GM12878 (cell line): ENCODE data around the gene FBXL17. TPM values are rescaled to one million over a fixed set of nuclear protein-coding genes. Genes with fewer than 3 reads are reported as not detected.

Source experiments
- ATF7 ChIP-seq: fragments of 450-650 bp; IDR thresholded peaks from 2 replicates; pipeline ENCODE4 v1.6.1; 2016; ENCODE audit warnings: low read depth, mild to moderate bottlenecking
- CBX5 ChIP-seq: sonication (generic); IDR thresholded peaks from 2 replicates; pipeline ENCODE4 v1.6.1; 2016; ENCODE audit warnings: low read depth, moderate library complexity, mild to moderate bottlenecking, inconsistent platforms
- ESRRA ChIP-seq: IDR thresholded peaks from 2 replicates; pipeline ENCODE4 v1.6.1; 2012; ENCODE audit warnings: mild to moderate bottlenecking, low read length, improper control_type of control experiment
- HDAC2 ChIP-seq: fragments of 200-600 bp; sonication (generic); IDR thresholded peaks from 2 replicates; pipeline ENCODE4 v1.6.1; 2017
- KLF5 ChIP-seq: fragments of 450-650 bp; IDR thresholded peaks from 2 replicates; pipeline ENCODE4 v1.6.1; 2014; ENCODE audit warnings: mild to moderate bottlenecking; ENCODE audit not compliant: partially characterized antibody
- NFYB ChIP-seq: IDR thresholded peaks from 2 replicates; pipeline ENCODE4 v1.6.1; 2011; ENCODE audit warnings: low read depth, mild to moderate bottlenecking, low read length, improper control_type of control experiment, moderate library complexity; ENCODE audit not compliant: insufficient read depth
- RCOR1 ChIP-seq: conservative IDR thresholded peaks from 2 replicates; pipeline ENCODE4 v1.6.1; 2012; ENCODE audit warnings: low read depth, low read length, improper control_type of control experiment
- SREBF1 ChIP-seq: IDR thresholded peaks from 2 replicates; pipeline ENCODE4 v1.6.1; 2012; ENCODE audit warnings: mild to moderate bottlenecking, low read length
- ZZZ3 ChIP-seq: IDR thresholded peaks from 2 replicates; pipeline ENCODE4 v1.6.1; 2011; ENCODE audit warnings: low read depth; ENCODE audit not compliant: control insufficient read depth, insufficient read length
- polyA plus RNA-seq, 11 experiments: library from polyadenylated mRNA; depleted of rRNA in 4 of 11; unstranded in 6 of 11; stranded (reverse) in 5 of 11; fragments of >200 nt; fragmentation: Nextera tagmentation in 4 of 11; fragmentation: Illumina TruSeq in 1 of 11; extraction: Ambion mirVana in 4 of 11; extraction: Trizol in 1 of 11; gene quantifications; 1 replicate in 1 of 11; 2 replicates in 10 of 11; pipeline versions ENCODE4 v1.2.1 to v1.2.3, GENCODE V29; 2011 to 2016; ENCODE audit warnings: inconsistent platforms in 2 of 11, missing spikeins in 2 of 11, low read depth in 1 of 11
- total RNA-seq, 4 experiments: library from RNA; depleted of rRNA in 3 of 4; stranded (reverse); fragments of >200 nt in 3 of 4; fragmentation: Illumina TruSeq in 1 of 4; extraction: Trizol in 1 of 4; gene quantifications; 2 replicates each; pipeline versions ENCODE4 v1.2.1 to v1.2.3, GENCODE V29; 2013 to 2021
- TF ChIP-seq, protein P1 (sequence below): fragments of 450-650 bp; IDR thresholded peaks from 2 replicates; pipeline ENCODE4 v1.6.1; 2017; ENCODE audit warnings: antibody characterized with exemption, mild to moderate bottlenecking, moderate library complexity
- TF ChIP-seq, protein P2 (sequence below): IDR thresholded peaks from 2 replicates; pipeline ENCODE4 v1.6.1; 2012; ENCODE audit warnings: low read depth, low read length, improper control_type of control experiment
- TF ChIP-seq, protein P3 (sequence below): fragments of 450-650 bp; IDR thresholded peaks from 2 replicates; pipeline ENCODE4 v1.6.1; 2017; ENCODE audit warnings: mild to moderate bottlenecking
- TF ChIP-seq, protein P4 (sequence below): IDR thresholded peaks from 2 replicates; pipeline ENCODE4 v1.6.1; 2011; ENCODE audit warnings: borderline replicate concordance, low read depth, mild to moderate bottlenecking, moderate library complexity, mixed read lengths, low read length; ENCODE audit not compliant: insufficient read depth; ENCODE audit errors: extremely low read length
- TF ChIP-seq, protein P5 (sequence below): fragments of 450-650 bp; IDR thresholded peaks from 2 replicates; pipeline ENCODE4 v1.6.1; 2016; ENCODE audit warnings: mild to moderate bottlenecking
- TF ChIP-seq, protein P6 (sequence below): IDR thresholded peaks from 2 replicates; pipeline ENCODE4 v1.6.1; 2011; ENCODE audit warnings: low read depth, mild to moderate bottlenecking, low read length, moderate library complexity, borderline replicate concordance; ENCODE audit errors: extremely low read depth
- TF ChIP-seq, protein P7 (sequence below): IDR thresholded peaks from 2 replicates; pipeline ENCODE4 v1.6.1; 2011; ENCODE audit warnings: borderline replicate concordance, low read depth, mild to moderate bottlenecking, moderate library complexity, low read length; ENCODE audit not compliant: insufficient read depth, poor library complexity, severe bottlenecking

FBXL17 gene
- total and polyA plus RNA-seq, 10 of the 15 experiments (the other 5 are each of a cell fraction or from before 2014, with no cell fraction given): 0.88 to 9.0 (median 4.4) TPM

DNA sequence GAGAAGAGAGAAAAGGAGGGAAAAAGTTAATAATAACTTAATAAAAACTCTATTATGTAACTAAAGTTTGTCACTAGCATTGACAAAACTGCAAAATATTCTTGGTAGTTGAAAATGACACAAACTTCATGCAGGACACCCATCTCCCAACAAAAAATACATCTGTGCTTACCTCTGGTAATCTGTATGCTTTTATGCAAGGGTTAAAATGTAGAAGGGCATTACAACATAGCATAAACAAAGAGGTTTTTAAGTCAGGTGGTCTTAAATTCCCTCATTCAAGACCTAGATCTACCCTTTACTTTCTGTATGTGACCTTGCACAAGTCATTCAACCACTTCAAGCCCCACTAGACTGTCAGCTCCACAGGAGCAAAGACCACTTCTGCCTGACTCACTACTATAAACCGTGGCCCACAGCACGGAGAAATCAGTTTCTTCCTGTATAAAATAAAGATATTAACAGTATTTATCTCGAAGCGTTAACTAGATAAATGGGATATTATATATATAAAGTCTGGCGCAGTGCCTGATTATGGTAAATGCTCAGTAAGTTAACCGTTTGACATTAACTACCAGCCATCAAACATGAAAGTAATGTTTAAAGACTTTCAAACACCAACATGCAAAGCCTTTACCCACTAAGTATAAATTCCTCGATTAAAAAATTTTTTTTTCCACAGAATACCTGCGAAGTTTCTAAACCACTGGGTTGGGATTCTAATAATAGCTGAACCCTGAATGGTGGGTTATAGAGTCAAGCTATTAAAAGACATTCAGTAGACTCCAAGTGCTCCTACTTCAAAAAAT, 2.0 kb downstream of the FBXL17 start (continued):
- TF ChIP-seq, protein P1, sequence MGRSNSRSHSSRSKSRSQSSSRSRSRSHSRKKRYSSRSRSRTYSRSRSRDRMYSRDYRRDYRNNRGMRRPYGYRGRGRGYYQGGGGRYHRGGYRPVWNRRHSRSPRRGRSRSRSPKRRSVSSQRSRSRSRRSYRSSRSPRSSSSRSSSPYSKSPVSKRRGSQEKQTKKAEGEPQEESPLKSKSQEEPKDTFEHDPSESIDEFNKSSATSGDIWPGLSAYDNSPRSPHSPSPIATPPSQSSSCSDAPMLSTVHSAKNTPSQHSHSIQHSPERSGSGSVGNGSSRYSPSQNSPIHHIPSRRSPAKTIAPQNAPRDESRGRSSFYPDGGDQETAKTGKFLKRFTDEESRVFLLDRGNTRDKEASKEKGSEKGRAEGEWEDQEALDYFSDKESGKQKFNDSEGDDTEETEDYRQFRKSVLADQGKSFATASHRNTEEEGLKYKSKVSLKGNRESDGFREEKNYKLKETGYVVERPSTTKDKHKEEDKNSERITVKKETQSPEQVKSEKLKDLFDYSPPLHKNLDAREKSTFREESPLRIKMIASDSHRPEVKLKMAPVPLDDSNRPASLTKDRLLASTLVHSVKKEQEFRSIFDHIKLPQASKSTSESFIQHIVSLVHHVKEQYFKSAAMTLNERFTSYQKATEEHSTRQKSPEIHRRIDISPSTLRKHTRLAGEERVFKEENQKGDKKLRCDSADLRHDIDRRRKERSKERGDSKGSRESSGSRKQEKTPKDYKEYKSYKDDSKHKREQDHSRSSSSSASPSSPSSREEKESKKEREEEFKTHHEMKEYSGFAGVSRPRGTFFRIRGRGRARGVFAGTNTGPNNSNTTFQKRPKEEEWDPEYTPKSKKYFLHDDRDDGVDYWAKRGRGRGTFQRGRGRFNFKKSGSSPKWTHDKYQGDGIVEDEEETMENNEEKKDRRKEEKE: no peak
- TF ChIP-seq, protein P2, sequence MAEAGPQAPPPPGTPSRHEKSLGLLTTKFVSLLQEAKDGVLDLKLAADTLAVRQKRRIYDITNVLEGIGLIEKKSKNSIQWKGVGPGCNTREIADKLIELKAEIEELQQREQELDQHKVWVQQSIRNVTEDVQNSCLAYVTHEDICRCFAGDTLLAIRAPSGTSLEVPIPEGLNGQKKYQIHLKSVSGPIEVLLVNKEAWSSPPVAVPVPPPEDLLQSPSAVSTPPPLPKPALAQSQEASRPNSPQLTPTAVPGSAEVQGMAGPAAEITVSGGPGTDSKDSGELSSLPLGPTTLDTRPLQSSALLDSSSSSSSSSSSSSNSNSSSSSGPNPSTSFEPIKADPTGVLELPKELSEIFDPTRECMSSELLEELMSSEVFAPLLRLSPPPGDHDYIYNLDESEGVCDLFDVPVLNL: no peak
- TF ChIP-seq NFYB: no peak
- TF ChIP-seq SREBF1: no peak
- TF ChIP-seq KLF5: no peak
- TF ChIP-seq, protein P3, sequence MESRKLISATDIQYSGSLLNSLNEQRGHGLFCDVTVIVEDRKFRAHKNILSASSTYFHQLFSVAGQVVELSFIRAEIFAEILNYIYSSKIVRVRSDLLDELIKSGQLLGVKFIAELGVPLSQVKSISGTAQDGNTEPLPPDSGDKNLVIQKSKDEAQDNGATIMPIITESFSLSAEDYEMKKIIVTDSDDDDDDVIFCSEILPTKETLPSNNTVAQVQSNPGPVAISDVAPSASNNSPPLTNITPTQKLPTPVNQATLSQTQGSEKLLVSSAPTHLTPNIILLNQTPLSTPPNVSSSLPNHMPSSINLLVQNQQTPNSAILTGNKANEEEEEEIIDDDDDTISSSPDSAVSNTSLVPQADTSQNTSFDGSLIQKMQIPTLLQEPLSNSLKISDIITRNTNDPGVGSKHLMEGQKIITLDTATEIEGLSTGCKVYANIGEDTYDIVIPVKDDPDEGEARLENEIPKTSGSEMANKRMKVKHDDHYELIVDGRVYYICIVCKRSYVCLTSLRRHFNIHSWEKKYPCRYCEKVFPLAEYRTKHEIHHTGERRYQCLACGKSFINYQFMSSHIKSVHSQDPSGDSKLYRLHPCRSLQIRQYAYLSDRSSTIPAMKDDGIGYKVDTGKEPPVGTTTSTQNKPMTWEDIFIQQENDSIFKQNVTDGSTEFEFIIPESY: no peak
- TF ChIP-seq, protein P4, sequence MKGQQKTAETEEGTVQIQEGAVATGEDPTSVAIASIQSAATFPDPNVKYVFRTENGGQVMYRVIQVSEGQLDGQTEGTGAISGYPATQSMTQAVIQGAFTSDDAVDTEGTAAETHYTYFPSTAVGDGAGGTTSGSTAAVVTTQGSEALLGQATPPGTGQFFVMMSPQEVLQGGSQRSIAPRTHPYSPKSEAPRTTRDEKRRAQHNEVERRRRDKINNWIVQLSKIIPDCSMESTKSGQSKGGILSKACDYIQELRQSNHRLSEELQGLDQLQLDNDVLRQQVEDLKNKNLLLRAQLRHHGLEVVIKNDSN: no peak
- no peak for TF ChIP-seq ZZZ3
- no peak for TF ChIP-seq ATF7
- TF ChIP-seq, protein P5, sequence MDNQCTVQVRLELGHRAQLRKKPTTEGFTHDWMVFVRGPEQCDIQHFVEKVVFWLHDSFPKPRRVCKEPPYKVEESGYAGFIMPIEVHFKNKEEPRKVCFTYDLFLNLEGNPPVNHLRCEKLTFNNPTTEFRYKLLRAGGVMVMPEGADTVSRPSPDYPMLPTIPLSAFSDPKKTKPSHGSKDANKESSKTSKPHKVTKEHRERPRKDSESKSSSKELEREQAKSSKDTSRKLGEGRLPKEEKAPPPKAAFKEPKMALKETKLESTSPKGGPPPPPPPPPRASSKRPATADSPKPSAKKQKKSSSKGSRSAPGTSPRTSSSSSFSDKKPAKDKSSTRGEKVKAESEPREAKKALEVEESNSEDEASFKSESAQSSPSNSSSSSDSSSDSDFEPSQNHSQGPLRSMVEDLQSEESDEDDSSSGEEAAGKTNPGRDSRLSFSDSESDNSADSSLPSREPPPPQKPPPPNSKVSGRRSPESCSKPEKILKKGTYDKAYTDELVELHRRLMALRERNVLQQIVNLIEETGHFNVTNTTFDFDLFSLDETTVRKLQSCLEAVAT: no peak
- TF ChIP-seq HDAC2: no peak
- TF ChIP-seq, protein P6, sequence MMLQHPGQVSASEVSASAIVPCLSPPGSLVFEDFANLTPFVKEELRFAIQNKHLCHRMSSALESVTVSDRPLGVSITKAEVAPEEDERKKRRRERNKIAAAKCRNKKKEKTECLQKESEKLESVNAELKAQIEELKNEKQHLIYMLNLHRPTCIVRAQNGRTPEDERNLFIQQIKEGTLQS: no peak
- TF ChIP-seq RCOR1: no peak
- 0 out of 2 replicates have a peak, but pooled peaks have one; percentile 0 for TF ChIP-seq CBX5
- TF ChIP-seq, protein P7, sequence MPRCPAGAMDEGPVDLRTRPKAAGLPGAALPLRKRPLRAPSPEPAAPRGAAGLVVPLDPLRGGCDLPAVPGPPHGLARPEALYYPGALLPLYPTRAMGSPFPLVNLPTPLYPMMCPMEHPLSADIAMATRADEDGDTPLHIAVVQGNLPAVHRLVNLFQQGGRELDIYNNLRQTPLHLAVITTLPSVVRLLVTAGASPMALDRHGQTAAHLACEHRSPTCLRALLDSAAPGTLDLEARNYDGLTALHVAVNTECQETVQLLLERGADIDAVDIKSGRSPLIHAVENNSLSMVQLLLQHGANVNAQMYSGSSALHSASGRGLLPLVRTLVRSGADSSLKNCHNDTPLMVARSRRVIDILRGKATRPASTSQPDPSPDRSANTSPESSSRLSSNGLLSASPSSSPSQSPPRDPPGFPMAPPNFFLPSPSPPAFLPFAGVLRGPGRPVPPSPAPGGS: no peak
- TF ChIP-seq ESRRA: 0 out of 2 replicates have a peak, but pooled peaks have one; percentile 42
